ENCODE data around the gene NFIX. TPM values are rescaled to one million over a fixed set of nuclear protein-coding genes. Genes with fewer than 3 reads are reported as not detected.

The NFIX gene
- total and polyA plus RNA-seq, 9 of the 15 experiments (the other 6 are each of a cell fraction or from before 2014, with no cell fraction given) = 0.28 to 26.8 (median 5.4) TPM

DNA sequence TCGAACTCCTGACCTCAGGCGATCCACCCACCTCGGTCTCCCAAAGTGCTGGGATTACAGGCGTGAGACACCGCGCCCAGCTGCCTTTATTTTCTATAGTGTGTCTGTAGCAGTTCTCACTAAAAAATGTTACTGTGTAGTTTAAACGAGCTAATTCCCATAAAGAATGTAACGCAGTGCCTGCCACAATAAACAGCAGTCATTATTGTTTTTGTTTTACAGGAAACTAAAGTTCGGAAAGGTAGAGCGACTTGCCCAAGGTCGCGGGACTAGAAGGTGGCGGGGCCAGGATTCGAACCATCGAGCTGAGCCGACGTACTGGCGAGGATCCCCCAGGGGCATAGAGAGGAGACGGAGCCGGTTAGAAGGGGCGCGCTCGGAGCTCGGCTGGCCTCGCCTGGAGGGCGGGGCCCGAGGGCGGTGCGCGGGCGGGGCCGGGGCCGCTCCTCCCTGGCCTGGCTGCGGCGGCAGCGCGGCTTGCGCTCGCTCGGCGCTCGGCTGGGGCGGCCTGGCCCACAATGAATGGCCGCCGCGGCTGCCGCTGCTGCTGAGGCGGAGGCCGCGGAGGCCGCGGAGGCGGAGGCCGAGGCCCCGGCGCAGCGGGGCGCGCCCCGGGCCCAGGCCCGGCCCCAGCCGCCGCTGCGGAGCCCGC, 122.6 kb downstream of the NFIX start, which contains the start of gene NACC1 (continued):
- TF ChIP-seq, protein P1, sequence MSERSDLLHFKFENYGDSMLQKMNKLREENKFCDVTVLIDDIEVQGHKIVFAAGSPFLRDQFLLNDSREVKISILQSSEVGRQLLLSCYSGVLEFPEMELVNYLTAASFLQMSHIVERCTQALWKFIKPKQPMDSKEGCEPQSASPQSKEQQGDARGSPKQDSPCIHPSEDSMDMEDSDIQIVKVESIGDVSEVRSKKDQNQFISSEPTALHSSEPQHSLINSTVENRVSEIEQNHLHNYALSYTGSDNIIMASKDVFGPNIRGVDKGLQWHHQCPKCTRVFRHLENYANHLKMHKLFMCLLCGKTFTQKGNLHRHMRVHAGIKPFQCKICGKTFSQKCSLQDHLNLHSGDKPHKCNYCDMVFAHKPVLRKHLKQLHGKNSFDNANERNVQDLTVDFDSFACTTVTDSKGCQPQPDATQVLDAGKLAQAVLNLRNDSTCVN (CRISPR knock-in tag; IDR thresholded peaks at IDR 0.05) = no peak
- TF ChIP-seq ZNF143 (CRISPR knock-in tag; IDR thresholded peaks at IDR 0.05) (no peak), SNRNP70 (optimal IDR thresholded peaks at IDR 0.05; ENCODE audit: low read depth, low read length) (no peak), CEBPG (CRISPR knock-in tag; IDR thresholded peaks at IDR 0.05) (no peak; the same call in 1 of the 2 replicates), CEBPG (tag; conservative IDR thresholded peaks at IDR 0.05 in 1 of 2, IDR thresholded peaks at IDR 0.05 in 1 of 2) (no peak), ZNF165 (CRISPR knock-in tag; IDR thresholded peaks at IDR 0.05; ENCODE audit: borderline replicate concordance) (no peak), TFAM (CRISPR knock-in tag; conservative IDR thresholded peaks at IDR 0.05) (no peak), NCOA1 (IDR thresholded peaks at IDR 0.05; ENCODE audit: low read depth) (no peak), JUN (IDR thresholded peaks at IDR 0.05; ENCODE audit: borderline replicate concordance, low read depth, low read length) (no peak), JUN (CRISPR knock-in tag; IDR thresholded peaks at IDR 0.05; ENCODE audit: borderline replicate concordance) (no peak), RERE (CRISPR knock-in tag; IDR thresholded peaks at IDR 0.05; ENCODE audit: borderline replicate concordance) (no peak), JUNB (CRISPR knock-in tag; conservative IDR thresholded peaks at IDR 0.05) (no peak), FUS (optimal IDR thresholded peaks at IDR 0.05; ENCODE audit: low read depth, low read length) (no peak), HLTF (IDR thresholded peaks at IDR 0.05) (no peak), ASH1L (IDR thresholded peaks at IDR 0.05; ENCODE audit: borderline replicate concordance, low read depth, partially characterized antibody) (no peak), RBBP5 (IDR thresholded peaks at IDR 0.05; ENCODE audit: borderline replicate concordance, insufficient read depth, low read length, poor library complexity, severe bottlenecking) (peak; percentile 85), CBX1 (IDR thresholded peaks at IDR 0.05; ENCODE audit: low read depth) (peak; percentile 52; the same call in 1 of the 2 replicates)
- TF ChIP-seq, protein P2, sequence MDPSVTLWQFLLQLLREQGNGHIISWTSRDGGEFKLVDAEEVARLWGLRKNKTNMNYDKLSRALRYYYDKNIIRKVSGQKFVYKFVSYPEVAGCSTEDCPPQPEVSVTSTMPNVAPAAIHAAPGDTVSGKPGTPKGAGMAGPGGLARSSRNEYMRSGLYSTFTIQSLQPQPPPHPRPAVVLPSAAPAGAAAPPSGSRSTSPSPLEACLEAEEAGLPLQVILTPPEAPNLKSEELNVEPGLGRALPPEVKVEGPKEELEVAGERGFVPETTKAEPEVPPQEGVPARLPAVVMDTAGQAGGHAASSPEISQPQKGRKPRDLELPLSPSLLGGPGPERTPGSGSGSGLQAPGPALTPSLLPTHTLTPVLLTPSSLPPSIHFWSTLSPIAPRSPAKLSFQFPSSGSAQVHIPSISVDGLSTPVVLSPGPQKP (CRISPR knock-in tag; IDR thresholded peaks at IDR 0.05) = no peak
- TF ChIP-seq, protein P3, sequence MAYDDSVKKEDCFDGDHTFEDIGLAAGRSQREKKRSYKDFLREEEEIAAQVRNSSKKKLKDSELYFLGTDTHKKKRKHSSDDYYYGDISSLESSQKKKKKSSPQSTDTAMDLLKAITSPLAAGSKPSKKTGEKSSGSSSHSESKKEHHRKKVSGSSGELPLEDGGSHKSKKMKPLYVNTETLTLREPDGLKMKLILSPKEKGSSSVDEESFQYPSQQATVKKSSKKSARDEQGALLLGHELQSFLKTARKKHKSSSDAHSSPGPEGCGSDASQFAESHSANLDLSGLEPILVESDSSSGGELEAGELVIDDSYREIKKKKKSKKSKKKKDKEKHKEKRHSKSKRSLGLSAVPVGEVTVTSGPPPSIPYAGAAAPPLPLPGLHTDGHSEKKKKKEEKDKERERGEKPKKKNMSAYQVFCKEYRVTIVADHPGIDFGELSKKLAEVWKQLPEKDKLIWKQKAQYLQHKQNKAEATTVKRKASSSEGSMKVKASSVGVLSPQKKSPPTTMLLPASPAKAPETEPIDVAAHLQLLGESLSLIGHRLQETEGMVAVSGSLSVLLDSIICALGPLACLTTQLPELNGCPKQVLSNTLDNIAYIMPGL (CRISPR knock-in tag; IDR thresholded peaks at IDR 0.05) = no peak
